ENCODE data around the gene CBX4.

CBX4 gene

DNA sequence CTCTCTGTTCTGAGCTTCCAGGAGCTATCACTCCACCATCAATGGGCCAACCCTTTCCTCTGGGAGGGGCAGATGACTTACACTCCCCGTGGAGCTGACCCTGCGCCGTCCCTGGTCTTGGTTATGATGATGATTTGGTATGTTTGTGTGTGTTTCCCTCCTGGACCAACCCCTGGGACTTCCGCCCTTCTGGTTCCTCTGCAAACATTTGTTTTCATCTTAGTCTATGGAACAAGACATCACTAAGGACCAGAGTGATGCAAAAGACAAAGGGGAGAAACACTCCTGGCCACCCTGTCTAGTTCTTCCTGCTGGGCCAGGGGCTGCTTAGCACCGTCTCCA is 13.7 kb downstream of the CBX4 start:
- Histone ChIP-seq H3K27me3 (replicated peaks; ENCODE audit: control insufficient read depth, insufficient read depth, low read length) (no peaks in the 10 kb centered on the region; the same call in 1 of the 2 replicates), H3K4me3 (replicated peaks; ENCODE audit: low read depth, low read length) (no peak overlapping the region), H3K36me3 (ENCODE audit: control insufficient read depth, insufficient read depth, low read length) (no peaks in the 10 kb centered on the region)
- TF ChIP-seq, protein P1, sequence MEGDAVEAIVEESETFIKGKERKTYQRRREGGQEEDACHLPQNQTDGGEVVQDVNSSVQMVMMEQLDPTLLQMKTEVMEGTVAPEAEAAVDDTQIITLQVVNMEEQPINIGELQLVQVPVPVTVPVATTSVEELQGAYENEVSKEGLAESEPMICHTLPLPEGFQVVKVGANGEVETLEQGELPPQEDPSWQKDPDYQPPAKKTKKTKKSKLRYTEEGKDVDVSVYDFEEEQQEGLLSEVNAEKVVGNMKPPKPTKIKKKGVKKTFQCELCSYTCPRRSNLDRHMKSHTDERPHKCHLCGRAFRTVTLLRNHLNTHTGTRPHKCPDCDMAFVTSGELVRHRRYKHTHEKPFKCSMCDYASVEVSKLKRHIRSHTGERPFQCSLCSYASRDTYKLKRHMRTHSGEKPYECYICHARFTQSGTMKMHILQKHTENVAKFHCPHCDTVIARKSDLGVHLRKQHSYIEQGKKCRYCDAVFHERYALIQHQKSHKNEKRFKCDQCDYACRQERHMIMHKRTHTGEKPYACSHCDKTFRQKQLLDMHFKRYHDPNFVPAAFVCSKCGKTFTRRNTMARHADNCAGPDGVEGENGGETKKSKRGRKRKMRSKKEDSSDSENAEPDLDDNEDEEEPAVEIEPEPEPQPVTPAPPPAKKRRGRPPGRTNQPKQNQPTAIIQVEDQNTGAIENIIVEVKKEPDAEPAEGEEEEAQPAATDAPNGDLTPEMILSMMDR (IDR thresholded peaks at IDR 0.05; ENCODE audit: insufficient read depth, low read length, poor library complexity, severe bottlenecking), result no peak
- DNase-seq (ENCODE audit: extremely low read depth, insufficient read length), result no peak

DNA sequence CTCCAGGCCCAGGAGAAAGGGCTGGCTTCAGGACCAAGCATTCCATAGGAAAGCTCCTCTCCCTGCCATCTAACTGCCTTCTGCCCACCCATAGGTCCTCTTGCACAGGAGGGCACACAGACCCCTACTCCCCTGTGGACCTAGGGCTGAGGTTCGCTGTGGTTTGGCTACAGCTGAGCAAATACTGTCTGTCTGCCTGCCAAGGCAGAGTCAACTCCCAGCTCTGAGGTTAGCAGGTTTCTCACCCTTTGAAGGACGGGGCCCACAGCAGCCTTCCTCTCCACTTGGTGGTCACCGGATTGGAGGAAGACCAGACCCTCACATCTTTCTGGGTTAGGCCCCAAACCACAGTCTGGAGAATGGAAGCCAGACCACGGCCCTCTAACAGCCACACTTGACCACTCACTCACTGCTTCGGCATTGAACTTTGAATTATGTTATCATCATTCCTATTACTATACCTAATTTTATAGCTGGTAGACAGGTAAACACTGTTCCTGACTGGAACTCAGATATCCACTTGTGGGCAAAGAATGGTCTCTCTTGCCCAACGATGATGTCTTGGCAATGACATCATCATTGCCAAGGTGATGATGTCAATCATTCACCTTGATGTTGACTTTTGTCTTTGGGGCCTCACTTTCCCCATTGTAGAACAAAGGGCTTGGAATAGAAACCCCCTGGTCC is 14.2 kb downstream of the CBX4 start:
- Histone ChIP-seq H3K4me3 (replicated peaks; ENCODE audit: low read depth, low read length) (no peak overlapping the region), H3K36me3 (ENCODE audit: control insufficient read depth, insufficient read depth, low read length) (no peaks in the 10 kb centered on the region), H3K27me3 (replicated peaks; ENCODE audit: control insufficient read depth, insufficient read depth, low read length) (no peaks in the 10 kb centered on the region; the same call in 1 of the 2 replicates)
- TF ChIP-seq, protein P1 (IDR thresholded peaks at IDR 0.05; ENCODE audit: insufficient read depth, low read length, poor library complexity, severe bottlenecking), result no peak
- no peak for DNase-seq (ENCODE audit: extremely low read depth, insufficient read length)

DNA sequence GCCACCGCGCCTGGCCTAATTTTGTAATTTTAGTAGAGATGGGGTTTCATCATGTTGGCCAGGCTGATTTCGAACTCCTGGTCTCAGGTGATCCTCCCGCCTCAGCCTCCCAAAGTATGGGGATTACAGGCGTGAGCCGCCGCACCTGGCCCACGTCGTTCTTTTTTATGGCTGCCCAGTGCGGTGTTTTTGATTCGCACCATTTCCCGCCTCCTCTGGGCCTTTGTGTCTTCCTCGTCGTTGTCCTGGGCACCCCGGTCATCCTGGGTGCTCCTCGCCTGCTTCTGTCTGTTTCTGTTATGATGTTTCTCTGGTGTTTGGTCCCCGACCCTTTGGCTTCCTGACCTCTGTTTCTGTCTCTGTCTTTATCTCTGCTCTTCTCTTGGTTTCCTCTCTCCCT is 15.0 kb downstream of the CBX4 start:
- TF ChIP-seq, protein P1 (IDR thresholded peaks at IDR 0.05; ENCODE audit: insufficient read depth, low read length, poor library complexity, severe bottlenecking), result no peak
- DNase-seq (ENCODE audit: extremely low read depth, insufficient read length), result no peak
- Histone ChIP-seq H3K36me3 (ENCODE audit: control insufficient read depth, insufficient read depth, low read length) (no peaks in the 10 kb centered on the region), H3K27me3 (replicated peaks; ENCODE audit: control insufficient read depth, insufficient read depth, low read length) (no peaks in the 10 kb centered on the region; the same call in none of the 2 replicates), H3K4me3 (replicated peaks; ENCODE audit: low read depth, low read length) (no peak overlapping the region)

DNA sequence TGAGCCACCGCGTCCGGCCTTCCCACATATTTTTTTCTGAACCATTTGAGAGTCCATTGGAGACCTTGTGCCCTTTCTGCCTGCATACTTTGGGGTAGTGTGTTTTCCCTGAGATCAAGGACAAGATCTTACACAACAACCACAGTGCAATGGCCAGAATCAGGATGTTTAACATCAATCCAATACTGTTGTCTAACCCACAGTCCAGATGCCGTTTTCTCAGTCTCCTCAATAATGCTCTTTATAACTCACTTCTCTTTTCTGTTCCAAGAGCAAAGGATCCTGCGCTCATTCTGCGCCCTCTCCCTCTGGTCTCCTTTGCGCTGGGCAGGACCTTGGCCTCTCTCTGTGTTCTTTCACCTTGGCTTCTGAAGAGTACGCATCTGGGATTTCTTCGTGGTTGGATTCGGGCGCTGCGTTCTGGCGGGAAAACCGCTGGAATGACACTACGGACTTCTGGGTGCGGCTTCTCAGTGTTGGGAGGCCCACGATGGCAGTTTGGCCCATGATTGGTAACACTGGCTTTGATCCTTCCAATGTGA is 16.6 kb downstream of the CBX4 start:
- TF ChIP-seq, protein P1 (IDR thresholded peaks at IDR 0.05; ENCODE audit: insufficient read depth, low read length, poor library complexity, severe bottlenecking), result no peak
- DNase-seq (ENCODE audit: extremely low read depth, insufficient read length), result no peak
- H3K27me3 ChIP-seq (replicated peaks; ENCODE audit: control insufficient read depth, insufficient read depth, low read length), result no peaks in the 10 kb centered on the region; the same call in none of the 2 replicates

DNA sequence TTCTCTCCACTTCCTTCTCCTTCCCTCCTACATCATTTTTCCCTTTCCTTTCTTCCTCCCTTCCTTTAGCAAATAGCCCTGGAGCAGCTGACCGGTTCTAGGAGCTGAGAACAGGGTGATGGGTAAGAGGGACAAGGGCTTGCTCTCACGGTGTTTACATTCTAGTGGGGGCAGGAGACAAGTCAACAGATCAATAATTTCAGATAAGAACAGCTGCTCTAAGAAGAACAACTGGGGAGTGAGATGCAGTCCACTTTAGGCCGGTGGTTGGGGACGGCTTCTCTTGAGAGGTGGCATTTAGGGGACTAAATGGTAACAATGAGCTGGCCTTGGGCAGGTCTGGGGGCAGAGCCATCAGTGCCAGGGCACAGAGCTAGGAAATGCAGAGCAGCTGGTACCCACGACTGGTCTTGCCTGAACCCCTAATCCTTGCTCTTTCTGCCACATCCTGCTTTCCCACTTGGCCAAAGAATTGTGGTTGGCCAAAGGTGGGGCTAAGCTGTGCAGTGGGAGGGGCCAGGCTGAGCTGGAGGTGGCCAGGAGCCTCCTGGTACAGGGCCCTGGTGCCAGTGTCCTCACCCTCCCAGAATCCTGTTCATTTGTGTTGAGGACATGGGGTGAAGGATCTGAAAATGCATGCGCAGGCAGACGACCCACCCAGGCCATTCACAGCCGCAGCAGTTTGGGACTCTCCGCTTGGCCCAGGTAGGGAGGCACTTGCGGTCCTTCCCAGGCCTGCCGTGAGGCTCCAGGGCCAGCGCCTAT is 17.7 kb downstream of the CBX4 start:
- Histone ChIP-seq H3K27me3 (replicated peaks; ENCODE audit: control insufficient read depth, insufficient read depth, low read length) (no peaks in the 10 kb centered on the region; the same call in none of the 2 replicates), H3K36me3 (ENCODE audit: control insufficient read depth, insufficient read depth, low read length) (no peaks in the 10 kb centered on the region), H3K4me3 (replicated peaks; ENCODE audit: low read depth, low read length) (no peak overlapping the region)
- no peak for DNase-seq (ENCODE audit: extremely low read depth, insufficient read length)
- TF ChIP-seq, protein P1 (IDR thresholded peaks at IDR 0.05; ENCODE audit: insufficient read depth, low read length, poor library complexity, severe bottlenecking), result no peak

More for the DNA sequence above, 16.6 kb downstream of the CBX4 start:
- Histone ChIP-seq H3K36me3 (ENCODE audit: control insufficient read depth, insufficient read depth, low read length) (no peaks in the 10 kb centered on the region), H3K4me3 (replicated peaks; ENCODE audit: low read depth, low read length) (no peak overlapping the region)
